DMS 273 (cell line): ENCODE data around the gene ZDHHC9.
A peak's percentile ranks its signal among the peaks of the same experiment; 100 is the strongest.

Experiments
- DNase-seq: peaks from one replicate; lab custom pipeline; 2025; ENCODE audit not compliant: unreplicated experiment; lab: John Stamatoyannopoulos, UW

ZDHHC9 gene

DNA sequence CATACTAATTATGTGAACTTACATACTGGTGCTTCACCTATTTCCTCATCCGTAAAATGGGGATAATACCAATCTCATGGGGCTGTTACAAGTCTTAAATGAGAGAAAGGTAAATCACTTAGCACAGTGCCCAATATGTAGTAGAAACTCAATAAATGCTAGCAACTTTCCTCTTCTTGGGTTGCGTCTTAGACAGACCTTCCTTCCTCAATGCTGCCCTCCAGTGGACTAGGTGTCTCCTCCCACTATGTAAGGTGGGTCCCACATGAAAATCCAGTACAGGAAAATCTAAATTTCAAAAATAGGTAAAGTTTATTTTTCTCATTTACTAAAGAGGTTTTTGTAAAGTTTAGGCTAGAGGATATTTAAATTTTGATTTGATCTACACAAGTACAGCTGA lies 20.6 kb downstream of the ZDHHC9 start:
- peak; percentile 71 for DNase-seq

DNA sequence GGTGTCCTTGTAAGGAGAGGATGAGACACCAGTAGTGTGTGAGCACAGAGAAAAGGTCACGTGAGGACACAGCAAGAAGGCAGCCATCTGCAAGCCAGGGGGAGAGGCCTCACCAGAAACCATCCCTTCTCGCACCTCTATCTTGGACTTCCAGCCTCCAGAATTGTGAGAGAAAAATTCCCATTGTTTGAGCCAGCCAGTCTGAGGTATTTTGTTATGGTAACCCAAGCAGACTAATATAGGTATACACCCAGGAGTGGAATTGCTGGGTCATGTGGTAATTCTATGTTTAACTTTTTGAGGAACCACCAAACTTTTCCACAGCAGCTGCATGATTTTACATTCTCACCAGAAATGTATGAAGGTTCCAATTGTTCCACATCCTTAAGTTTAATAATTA lies 25.6 kb downstream of the ZDHHC9 start:
- no peak for DNase-seq

DNA sequence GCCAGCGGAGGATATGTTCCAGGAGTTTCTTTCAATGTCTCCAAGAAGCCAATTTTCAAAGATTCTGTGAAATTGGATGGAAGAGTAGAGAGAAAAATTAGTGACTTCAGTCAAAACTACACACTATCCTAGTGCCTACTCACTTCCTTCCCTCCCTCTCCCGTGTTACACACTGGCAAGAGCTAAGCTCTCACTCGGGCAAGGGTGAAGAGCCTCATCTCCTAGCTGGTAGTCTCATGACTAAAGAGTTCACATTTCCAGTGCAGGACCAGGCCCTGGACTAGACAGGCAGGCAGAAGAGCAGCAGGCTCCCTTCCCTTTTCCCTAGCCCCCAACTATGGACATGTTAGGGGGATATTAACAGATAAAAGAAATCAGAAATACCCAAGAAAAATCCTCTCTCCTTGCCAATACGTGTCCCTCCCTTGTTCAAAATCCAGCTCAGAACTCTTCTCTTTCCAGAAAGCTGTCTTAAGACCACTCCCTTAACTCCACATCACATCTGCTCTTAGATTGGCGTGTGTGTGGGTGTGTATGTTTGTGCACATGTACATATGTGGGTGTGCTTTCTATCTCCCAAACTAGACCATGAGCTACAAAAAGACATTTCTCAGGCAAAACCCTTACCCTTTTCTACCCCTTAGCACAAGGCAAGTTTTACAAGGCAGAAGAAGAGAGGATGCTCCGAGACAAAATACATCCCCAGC lies 29.9 kb downstream of the ZDHHC9 start:
- DNase-seq: no peak

DNA sequence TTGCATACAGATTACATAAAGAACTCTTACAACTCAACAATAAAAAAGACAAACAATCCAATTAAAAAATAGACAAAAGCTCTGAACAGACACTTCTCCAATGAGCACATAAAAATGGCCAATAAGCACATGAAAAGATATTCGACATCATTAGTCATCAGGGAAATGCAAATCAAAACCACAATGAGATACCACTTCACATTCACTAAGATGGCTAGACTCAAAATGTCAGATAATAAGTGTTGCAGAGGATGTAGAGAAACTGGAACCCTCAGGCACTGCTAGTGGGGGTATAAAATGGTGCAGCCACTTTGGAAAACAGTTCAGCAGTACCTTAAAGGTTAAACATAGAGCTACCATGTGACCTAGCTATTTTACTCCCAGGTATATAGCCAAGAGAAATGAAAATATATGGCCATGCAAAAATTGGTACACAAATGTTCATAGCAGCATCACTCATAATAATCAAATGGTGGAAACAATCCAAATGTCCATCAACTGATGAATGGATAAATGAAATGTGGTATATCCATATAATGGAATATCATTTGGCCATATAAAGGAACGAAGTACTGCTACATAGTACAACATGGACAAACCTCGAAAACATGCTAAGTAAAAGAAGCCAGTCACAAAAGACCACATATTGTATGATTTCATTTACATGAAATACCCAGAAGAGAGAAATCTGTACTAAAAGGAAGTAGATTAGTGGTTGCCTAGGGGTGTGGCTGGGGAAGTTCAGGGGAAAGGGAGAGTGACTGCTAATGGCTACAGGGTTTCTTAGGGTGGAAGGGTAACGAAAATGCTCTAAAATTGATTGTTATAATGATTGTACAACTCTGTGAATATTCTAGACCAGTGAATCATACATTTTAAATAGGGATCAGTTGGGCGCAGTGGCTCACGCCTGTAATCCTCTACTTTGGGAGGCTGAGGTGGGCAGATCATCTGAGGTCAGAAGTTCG lies 34.6 kb downstream of the ZDHHC9 start:
- DNase-seq: no peak

DNA sequence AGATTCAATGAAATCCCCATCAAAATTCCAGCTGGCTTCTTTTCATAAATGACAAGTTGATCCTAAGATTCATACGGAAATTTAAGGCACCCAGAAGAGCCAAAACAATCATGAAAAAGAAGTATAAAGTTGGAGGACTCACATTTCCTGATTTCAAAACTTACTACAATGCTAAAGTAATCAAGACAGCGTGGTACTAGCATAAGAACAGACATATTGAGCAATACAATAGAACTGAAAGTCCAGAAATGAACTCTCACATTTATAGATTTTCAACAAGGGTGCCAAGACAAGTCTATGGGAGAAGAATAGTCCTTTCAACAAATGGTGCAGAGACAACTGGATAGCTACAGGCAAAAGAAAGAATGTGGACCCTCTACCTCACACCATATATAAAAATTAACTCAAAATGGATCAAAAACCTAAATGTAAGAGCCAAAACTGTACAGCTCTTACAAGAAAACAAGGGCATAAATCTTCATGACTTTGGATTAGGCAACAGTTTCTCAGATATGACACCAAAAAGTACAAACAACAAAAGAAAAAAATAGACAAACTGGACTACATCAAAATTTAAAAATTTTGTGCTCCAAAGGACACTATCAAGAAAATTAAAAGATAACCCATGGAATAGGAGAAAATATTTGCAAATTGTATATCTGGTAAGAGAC lies 35.4 kb downstream of the ZDHHC9 start:
- no peak for DNase-seq

DNA sequence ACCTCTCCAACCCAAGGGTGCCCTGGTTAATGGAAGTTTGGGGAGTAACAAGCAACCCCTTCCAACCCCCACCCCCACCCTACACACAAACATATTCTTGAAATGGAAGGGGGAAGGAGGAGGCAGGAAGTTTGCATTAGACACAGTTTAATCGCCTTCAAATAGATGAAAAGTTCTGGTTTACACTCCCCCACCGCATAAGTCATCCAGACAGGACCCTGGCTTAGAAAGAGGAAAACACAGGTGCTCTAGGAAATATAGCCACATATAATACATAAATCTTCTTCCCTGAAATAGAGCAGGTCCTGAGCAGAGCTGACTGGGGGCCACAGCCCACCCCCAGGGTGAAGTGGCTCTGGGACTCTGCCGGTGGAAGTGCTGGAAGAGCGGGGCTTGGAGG lies 38.9 kb downstream of the ZDHHC9 start:
- DNase-seq: no peak

DNA sequence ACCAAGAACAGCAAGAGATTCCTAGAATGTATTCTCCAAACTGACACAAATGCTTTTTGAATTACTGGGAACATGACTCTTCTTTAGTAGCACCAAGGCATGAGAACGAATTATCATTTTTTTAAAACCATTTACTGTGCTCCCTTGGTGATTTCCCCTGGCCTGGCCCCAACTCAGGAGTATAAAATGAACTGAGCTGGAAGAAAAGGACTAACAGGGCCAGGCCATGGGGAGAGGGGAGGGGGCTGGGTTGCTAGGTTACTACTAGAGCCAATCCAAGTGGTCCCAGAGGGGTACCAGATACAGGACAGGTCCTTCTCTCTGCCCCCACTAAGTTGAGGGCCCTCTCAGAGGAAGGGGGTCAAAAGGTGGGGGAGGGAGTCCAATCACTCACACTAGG lies 40.8 kb downstream of the ZDHHC9 start:
- no peak for DNase-seq

DNA sequence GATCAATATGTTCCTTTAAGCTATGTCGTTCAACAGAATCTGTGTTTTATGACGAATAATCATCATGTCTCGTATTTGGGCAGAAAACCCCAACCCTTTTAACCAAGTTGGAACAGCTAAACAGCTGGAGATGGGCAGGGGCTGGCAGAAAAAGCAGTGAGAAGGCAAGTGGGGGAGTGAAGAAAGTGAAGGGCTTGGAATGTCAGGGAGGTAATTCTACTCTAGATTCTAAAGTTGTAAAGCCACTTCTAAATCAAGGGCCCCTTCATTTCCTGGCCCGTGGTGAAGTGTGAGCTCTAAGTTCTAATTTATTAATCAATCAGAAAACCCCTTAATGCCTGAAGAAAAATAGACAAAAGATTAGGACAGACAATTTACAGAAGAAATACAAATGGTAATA lies 43.5 kb downstream of the ZDHHC9 start:
- no peak for DNase-seq

DNA sequence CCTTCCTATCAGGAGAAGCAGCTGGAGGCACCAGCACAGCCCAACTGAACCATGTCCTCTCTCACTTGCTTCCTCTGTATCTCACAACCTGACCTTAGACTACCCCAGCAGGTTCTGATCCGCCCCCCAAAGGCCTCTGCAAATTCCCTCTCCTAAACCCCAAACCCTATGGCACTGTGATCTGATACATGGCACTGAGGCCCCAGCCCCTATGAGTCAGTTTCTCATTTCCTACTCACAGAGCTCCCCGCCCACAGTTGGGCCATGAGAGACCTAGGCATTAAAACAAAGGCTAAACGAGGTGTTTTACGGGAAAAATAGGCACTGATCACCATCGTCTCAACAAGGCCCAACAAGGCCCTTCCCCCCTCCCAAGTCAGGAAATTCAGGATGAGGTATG lies 44.8 kb downstream of the ZDHHC9 start:
- DNase-seq: no peak

DNA sequence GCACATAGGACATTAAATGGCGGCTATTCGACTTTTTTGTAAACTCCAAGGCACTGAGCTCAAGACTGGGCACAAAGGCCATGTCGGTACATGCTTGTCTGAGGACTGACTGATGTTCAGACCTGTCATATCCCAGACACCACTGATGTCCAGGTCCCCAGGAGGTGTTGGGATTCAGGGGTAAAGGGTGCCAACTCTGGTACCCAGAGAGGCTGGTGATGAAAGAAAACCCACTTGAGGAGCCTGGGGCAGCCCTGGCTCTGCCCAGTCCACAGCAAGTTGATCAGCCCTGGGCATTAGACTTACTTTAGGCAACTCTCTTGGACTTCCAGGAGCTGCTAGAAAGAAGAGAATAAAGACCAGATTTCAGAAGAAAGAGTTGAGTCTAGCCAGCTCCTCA lies 45.2 kb downstream of the ZDHHC9 start:
- no peak for DNase-seq

DNA sequence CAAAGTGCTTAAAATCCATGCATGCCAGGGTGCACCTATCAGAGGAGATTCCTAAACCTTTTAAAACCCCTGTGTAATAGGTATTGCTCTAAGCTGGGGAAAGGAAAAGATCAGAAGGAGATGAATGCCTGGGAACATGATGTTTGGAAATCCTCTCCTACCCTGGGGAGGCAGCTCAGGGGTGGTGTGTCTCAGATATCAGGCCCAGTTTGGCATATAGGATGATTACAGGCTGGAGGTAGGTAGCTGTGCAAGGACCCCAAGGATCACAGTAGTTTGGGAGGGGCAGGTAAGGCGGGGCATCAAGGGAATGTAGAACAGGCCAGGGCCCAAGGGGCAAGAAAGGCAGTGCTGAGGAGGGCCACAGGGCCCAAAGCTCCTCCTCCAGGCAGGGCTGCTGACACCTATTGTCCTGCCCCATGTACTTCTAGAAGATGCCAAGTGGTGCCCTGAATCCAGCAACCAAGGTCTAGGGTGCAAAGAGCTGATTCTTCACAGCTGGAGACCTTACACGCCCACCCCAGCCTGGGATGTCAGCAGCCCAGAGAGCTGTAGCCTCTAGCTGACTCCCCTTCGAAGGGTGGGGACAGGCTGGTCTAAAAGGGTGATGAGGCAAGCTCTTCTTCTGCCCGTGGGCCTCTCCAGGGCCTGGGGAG lies 46.3 kb downstream of the ZDHHC9 start:
- no peak for DNase-seq

DNA sequence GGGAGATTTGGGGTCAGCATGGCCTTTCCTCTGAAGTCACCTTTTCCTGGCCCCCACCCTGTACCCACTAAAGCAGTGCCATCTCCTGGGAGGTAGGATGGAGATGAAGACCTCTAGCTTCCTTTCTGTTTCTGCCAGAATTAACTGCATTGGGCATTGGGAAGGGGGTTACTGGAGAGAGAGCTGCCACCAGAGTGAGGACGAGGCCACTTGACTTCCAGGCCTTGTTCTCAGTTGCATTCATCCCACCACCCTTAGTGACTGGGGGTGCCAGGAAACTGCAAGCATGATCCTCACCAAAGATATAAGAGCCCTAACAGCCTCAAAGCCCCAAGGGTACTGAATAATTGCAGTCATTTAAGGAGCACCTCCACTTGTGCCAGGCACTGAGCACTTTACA lies 48.1 kb downstream of the ZDHHC9 start:
- DNase-seq: no peak

DNA sequence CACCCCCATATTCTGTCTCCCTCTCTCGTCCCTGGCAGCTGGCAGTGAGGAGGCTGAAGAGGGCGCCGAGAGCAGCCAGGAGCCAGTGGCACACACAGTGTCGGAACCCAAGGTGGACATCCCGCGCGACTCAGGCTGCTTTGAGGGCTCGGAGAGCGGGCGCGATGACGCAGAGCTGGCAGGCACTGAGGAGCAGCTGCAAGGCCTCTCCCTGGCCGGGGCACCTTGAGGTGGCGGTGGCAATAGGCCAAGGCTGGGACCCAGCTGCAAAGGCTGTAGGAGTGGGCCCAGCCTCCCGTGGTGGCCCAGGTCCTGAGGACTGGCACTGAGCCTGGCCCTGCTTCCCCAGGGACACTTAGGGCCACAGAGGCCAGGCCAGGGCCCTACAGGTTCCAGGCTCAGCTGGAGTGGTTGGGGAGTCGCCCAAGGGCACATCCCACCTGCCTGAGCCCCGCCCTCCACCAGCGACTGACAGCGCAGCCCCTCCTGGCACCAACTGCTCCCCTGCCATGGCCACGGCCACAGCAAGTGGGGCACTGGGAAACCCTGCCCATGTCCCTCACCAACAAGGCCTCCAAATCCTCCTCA lies 50.0 kb downstream of the ZDHHC9 start:
- peak; percentile 19 for DNase-seq

DNA sequence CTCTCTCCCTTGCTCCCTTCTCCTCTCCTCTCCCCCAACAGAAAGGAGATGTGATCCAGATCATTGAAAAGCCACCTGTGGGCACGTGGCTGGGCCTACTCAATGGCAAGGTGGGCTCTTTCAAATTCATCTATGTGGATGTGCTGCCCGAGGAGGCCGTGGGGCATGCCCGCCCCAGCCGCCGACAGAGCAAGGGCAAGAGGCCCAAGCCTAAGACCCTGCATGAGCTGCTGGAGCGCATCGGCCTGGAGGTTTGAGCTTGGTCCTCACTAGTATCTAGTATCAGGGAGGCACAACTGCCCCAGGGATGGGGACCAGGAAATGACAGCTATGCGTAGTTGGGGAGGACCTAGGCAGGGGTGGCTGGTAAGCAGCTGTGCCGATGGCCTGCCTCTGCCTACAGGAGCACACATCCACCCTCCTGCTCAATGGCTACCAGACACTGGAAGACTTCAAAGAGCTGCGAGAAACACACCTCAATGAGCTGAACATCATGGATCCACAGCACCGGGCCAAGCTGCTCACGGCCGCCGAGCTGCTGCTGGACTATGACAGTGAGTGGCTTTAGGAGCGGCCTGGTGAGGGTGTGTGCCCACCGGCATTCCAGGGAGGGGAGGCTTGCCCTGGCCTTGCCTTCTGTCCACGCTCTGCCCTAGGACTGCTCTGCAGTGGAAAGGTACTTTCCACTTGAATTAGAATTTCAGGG lies 50.9 kb downstream of the ZDHHC9 start:
- no peak for DNase-seq

DNA sequence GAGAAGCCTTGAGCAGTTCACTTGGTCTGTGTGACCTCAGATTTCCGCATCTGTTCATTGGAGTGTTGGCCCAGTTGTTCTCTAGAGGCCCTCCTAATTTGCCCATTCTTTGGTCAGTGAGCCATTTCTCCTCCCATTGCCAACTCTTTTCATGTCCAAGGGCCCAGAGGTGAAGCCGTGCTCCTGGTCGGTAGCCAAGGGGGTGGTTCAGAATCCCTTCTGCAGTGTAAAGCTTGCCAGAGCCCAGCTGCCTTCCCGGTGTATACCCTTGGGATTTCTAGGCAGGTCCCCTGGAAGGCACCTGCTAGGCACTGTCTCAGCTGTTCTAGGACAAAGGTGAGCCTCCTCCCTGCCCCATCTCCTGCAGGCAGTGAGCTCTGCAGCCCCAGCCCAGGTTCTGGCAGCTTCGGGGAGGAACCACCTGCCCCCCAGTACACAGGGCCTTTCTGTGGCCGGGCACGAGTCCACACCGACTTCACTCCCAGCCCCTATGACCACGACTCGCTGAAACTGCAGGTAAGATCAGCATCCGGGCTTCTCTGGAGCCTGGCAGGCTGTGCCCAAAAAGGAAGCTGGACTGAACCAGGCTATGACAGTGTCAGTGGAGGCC lies 51.6 kb downstream of the ZDHHC9 start:
- no peak for DNase-seq

DNA sequence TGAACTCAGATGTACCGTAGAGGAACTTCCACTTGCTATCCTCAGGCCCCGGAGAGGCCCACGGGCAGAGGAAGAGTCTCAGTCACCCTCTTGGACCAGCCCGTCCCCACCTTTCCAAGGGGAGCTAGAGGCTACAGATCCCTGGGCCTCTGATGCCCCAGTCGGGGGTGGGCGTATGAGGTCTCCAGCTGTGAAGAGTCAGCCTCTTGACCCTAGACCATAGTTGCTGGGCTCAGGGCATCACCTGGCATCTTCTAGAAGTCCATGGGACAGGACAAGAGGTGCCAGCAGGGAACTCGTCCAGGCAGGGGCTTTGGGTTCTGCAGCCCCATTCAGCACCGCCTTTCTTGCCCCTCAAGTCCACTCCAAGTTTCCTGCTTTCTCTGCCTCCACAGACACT lies 52.4 kb downstream of the ZDHHC9 start:
- DNase-seq: no peak

DNA sequence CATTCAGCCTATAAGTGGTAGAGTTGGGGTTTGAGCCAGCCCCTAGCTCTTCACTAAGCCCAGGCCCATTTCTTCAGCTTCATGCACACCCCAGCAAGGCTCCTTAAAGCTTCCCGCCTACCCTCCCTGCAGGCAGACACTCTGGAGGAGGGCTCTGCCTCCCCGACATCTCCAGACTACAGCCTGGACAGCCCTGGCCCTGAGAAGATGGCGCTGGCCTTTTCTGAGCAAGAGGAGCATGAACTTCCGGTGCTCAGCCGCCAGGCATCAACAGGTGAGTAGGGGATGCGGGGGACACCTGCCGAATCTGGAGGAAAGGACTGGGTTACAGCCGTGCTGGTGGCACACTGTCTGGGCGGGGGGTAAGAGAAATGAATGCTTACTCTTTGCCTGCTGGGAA lies 52.9 kb downstream of the ZDHHC9 start:
- no peak for DNase-seq

DNA sequence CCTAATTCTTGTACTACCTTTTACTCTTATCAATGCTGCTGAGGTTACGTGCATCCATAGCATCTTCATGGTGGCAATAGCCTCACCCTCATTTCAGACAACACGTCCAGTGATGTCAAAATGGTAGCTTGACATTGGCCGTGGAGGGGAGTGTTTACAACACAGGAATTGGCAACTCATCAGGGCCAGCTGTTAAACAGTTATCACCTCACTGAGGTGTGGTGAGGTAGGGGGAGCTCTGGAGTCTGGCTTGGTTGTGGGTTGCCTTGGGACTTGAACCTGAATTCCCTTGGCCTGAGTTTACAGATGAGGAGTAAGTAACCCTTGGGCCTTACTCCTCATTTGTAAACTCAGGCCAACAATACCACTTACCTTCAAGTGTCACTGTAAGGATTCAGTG lies 53.5 kb downstream of the ZDHHC9 start:
- peak; percentile 19 for DNase-seq

DNA sequence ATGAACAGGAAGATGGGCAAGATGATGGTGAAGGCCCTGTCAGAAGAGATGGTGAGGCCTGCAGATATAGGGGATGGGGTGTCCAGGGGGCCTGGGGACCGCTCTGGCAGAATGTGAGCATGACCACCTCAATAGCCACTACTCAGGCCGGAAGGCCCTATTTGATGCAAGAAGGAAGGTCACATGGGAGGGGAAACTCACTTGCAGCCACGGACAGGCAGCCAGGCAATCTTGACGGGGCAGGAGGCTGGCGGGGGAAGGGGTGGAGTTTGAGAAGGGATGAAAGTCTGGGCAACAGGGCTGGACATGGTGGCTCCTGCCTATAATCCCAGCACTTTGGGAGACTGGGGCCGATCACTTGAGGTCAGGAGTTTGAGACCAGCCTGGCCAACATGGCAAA lies 55.2 kb downstream of the ZDHHC9 start:
- no peak for DNase-seq
